Esophagus squamous epithelium (tissue), 4 donors: Measurements from ENCODE around the gene CAPN8.

Experiments used
- POLR2A ChIP-seq, 4 donors: fragments of 450-650 bp; IDR thresholded peaks; one replicate each; pipeline ENCODE4 v1.6.1; 2017; ENCODE audit warnings: antibody characterized with exemption in 4 of 4, mild to moderate bottlenecking in 4 of 4, moderate library complexity in 3 of 4
- TF ChIP-seq, protein P1 (sequence below), 6 experiments: fragments of 450-650 bp in 4 of 6; fragments of 200-600 bp in 2 of 6; sonication (generic) in 2 of 6; IDR thresholded peaks; one replicate each; pipeline ENCODE4 v1.5.1; 2016 to 2019; ENCODE audit warnings: antibody characterized with exemption in 6 of 6, mild to moderate bottlenecking in 4 of 6, moderate library complexity in 4 of 6

DNA sequence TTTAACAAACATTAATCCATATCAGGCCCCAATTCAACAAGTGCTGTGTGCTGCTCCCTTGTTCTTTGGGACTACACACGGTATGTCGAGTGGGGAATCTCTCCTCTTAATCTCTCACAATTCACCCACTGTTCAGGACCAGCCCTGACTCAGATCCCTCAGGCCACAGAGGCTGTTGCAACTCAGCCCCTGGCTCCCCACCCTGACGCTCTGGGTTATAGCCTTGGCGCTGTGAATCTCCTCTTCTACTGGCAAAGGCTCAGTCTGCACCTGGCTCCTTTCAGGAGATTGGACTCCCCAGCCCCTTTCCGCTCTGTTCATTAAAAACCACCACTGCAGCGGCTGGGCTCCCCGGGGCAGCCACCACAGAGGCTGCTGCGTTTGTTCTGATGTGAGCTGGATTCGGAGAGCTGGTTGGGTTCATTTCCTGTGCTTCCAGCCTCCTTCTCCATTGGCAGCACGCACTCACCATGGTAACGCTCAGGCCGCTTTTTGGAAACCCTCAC lies 13.0 kb downstream of the CAPN8 start:
- TF ChIP-seq, protein P1, sequence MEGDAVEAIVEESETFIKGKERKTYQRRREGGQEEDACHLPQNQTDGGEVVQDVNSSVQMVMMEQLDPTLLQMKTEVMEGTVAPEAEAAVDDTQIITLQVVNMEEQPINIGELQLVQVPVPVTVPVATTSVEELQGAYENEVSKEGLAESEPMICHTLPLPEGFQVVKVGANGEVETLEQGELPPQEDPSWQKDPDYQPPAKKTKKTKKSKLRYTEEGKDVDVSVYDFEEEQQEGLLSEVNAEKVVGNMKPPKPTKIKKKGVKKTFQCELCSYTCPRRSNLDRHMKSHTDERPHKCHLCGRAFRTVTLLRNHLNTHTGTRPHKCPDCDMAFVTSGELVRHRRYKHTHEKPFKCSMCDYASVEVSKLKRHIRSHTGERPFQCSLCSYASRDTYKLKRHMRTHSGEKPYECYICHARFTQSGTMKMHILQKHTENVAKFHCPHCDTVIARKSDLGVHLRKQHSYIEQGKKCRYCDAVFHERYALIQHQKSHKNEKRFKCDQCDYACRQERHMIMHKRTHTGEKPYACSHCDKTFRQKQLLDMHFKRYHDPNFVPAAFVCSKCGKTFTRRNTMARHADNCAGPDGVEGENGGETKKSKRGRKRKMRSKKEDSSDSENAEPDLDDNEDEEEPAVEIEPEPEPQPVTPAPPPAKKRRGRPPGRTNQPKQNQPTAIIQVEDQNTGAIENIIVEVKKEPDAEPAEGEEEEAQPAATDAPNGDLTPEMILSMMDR (IDR thresholded peaks at IDR 0.05) = no peak
- no peak for TF ChIP-seq POLR2A (IDR thresholded peaks at IDR 0.05)
